ENCODE data around the gene FANCE.

- no peak for TF ChIP-seq CTCF (IDR thresholded peaks at IDR 0.05; ENCODE audit: low read depth, low read length, poor library complexity, severe bottlenecking)
- no peak for TF ChIP-seq EZH2phosphoT487 (IDR thresholded peaks at IDR 0.05; ENCODE audit: borderline replicate concordance, low read length)
Measured at GRCh38 chr6:35441205-35441604, 10.9 kb upstream of the FANCE start.

Measured in DOHH2 (cell line).